B cell (primary cell): Measurements from ENCODE around the gene LUZP1. TPM values are rescaled to one million over a fixed set of nuclear protein-coding genes. Genes with fewer than 3 reads are reported as not detected.

Experiments used
- ATAC-seq: fragments of 200-7000 bp; cut with Tn5 transposase; one replicate; pipeline ENCODE4 v1.10.0; 2021; ENCODE audit warnings: low read depth, mild to moderate bottlenecking, moderate number of reproducible peaks, moderate library complexity
- CTCF ChIA-PET: fragments of 350-600 bp; sonication (Branson Sonifier 250); formaldehyde crosslinking; loops from one replicate; lab custom pipeline; 2021; ENCODE audit warnings: antibody characterized with exemption, inconsistent platforms; lab: Charles Lee
- POLR2A ChIA-PET: fragments of 350-600 bp; sonication (Branson Sonifier 250); formaldehyde crosslinking; loops from one replicate; lab custom pipeline; 2021; ENCODE audit warnings: antibody characterized with exemption; lab: Charles Lee
- DNase-seq: peaks from one replicate; pipeline ENCODE4 v3.0.0; 2013
- H2AFZ ChIP-seq: 2 replicates; pipeline ENCODE4 v1.6.1; 2012; ENCODE audit warnings: mild to moderate bottlenecking, low read depth, low read length; ENCODE audit not compliant: insufficient read depth, poor library complexity, severe bottlenecking
- H3K27ac ChIP-seq, 2 donors: 1 replicate in 1 of 2; 2 replicates in 1 of 2; pipeline ENCODE4 v1.5.1; 2012 to 2013; ENCODE audit warnings: low read length in 2 of 2, mild to moderate bottlenecking in 2 of 2, moderate library complexity in 1 of 2
- H3K27me3 ChIP-seq, 4 experiments: fragments of 200-600 bp in 1 of 4; sonication (generic) in 1 of 4; replicated peaks in 1 of 4; 1 replicate in 2 of 4; 2 replicates in 2 of 4; pipeline versions ENCODE4 v1.6.1 to v1.7.0; 2013 to 2016; ENCODE audit warnings: low read length in 3 of 4, mild to moderate bottlenecking in 2 of 4, mixed read lengths in 1 of 4, moderate library complexity in 1 of 4; ENCODE audit not compliant: insufficient read depth in 4 of 4, control insufficient read depth in 3 of 4; ENCODE audit errors: control extremely low read depth in 1 of 4
- H3K36me3 ChIP-seq, 2 experiments: replicated peaks in 1 of 2; 1 replicate in 1 of 2; 2 replicates in 1 of 2; pipeline versions ENCODE4 v1.6.1 to v1.7.1; 2013; ENCODE audit warnings: low read length in 1 of 2; ENCODE audit not compliant: insufficient read depth in 2 of 2, control insufficient read depth in 1 of 2; ENCODE audit errors: control extremely low read depth in 1 of 2, extremely low read depth in 1 of 2
- H3K4me1 ChIP-seq, 2 donors: fragments of 200-600 bp in 1 of 2; sonication (generic) in 1 of 2; 1 replicate in 1 of 2; 2 replicates in 1 of 2; pipeline versions ENCODE4 v1.5.1 to v1.6.1; 2013 to 2017; ENCODE audit warnings: low read length in 2 of 2; ENCODE audit not compliant: control insufficient read depth in 2 of 2, insufficient read depth in 2 of 2
- H3K4me2 ChIP-seq: replicated peaks from 2 replicates; pipeline ENCODE3; 2012; ENCODE audit warnings: mild to moderate bottlenecking, low read depth, low read length; ENCODE audit not compliant: poor library complexity, severe bottlenecking
- H3K4me3 ChIP-seq, 5 experiments: fragments of 200-600 bp in 1 of 5; sonication (generic) in 1 of 5; 1 replicate in 3 of 5; 2 replicates in 2 of 5; pipeline versions ENCODE4 v1.5.1 to v1.7.0; 2011 to 2016; ENCODE audit warnings: low read length in 4 of 5, mild to moderate bottlenecking in 4 of 5, low read depth in 2 of 5, control low read depth in 1 of 5, moderate library complexity in 1 of 5; ENCODE audit not compliant: insufficient read depth in 1 of 5; ENCODE audit errors: control extremely low read depth in 1 of 5, extremely low read depth in 1 of 5
- H3K79me2 ChIP-seq: fragments of 200-600 bp; sonication (generic); one replicate; pipeline ENCODE4 v1.6.0; 2016; ENCODE audit warnings: low read length; ENCODE audit not compliant: control insufficient read depth, insufficient read depth
- H3K9ac ChIP-seq: fragments of 200-600 bp; sonication (generic); 2 replicates; pipeline ENCODE4 v1.6.1; 2017; ENCODE audit warnings: mild to moderate bottlenecking, low read length, moderate library complexity
- H3K9me3 ChIP-seq, 3 donors: one replicate each; pipeline versions ENCODE4 v1.6.1 to v1.7.1; 2013; ENCODE audit warnings: low read length in 2 of 3; ENCODE audit not compliant: control insufficient read depth in 2 of 3, insufficient read depth in 1 of 3; ENCODE audit errors: control extremely low read depth in 1 of 3
- H4K20me1 ChIP-seq: 2 replicates; pipeline ENCODE4 v1.6.0; 2012; ENCODE audit warnings: mild to moderate bottlenecking, low read length; ENCODE audit not compliant: insufficient read depth, control insufficient read depth, poor library complexity, severe bottlenecking
- H3K27ac Mint-ChIP-seq: one replicate; pipeline ENCODE4 v1.8.0; 2021; ENCODE audit warnings: mixed read lengths
- H3K27me3 Mint-ChIP-seq: one replicate; pipeline ENCODE4 v1.8.0; 2021; ENCODE audit warnings: mixed read lengths
- H3K4me1 Mint-ChIP-seq: one replicate; pipeline ENCODE4 v1.8.0; 2021; ENCODE audit warnings: mixed read lengths
- H3K4me3 Mint-ChIP-seq: one replicate; pipeline ENCODE4 v1.8.0; 2021; ENCODE audit warnings: mixed read lengths
- H3K9me3 Mint-ChIP-seq: one replicate; pipeline ENCODE4 v1.8.0; 2022; ENCODE audit warnings: mixed read lengths; ENCODE audit not compliant: insufficient read depth
- EZH2 ChIP-seq: IDR thresholded peaks from 2 replicates; pipeline ENCODE4 v1.6.1; 2012; ENCODE audit warnings: borderline replicate concordance, low read depth, mild to moderate bottlenecking, moderate library complexity, low read length; ENCODE audit not compliant: insufficient read depth, poor library complexity, severe bottlenecking
- WGBS: methylation state at CpG from one replicate; pipeline ENCODE4 v1.1.5; 2013; ENCODE audit warnings: missing lambda C conversion rate; ENCODE audit not compliant: insufficient coverage; 5-methylcytosine and 5-hydroxymethylcytosine counted together
- intact Hi-C: fragments of 100-400 bp; cut with micrococcal nuclease; formaldehyde crosslinking; loops from one replicate; pipeline ENCODE4 v1.10.0; 2022
- polyA plus RNA-seq: library from polyadenylated mRNA; depleted of rRNA; stranded (reverse); fragments of >200 nt; gene quantifications from 2 replicates; pipeline ENCODE4 v1.2.3, GENCODE V29; 2012
- total RNA-seq, 2 donors: library from RNA; stranded (reverse); fragments of 120-200 nt in 1 of 2; gene quantifications; 1 replicate in 1 of 2; 2 replicates in 1 of 2; pipeline versions ENCODE4 v1.2.3 to v1.2.4, GENCODE V29; 2013 to 2022
- TF ChIP-seq, protein P1 (sequence below): fragments of 200-600 bp; IDR thresholded peaks from one replicate; pipeline ENCODE4 v1.8.0; 2022; ENCODE audit warnings: antibody characterized with exemption, mild to moderate bottlenecking

Gene LUZP1
- total and polyA plus RNA-seq, 2 donors (not counting 1 experiment from before 2014, with no cell fraction given): 2.0 to 12.9 TPM

- POLR2A ChIA-PET: interaction anchor here (0.5 to 0.9 kb wide), 5 partner anchors 70 to 1857 kb away, joined by 3 to 9 read pairs (median 4); partner anchors contain the start of gene HNRNPR
- Histone ChIP-seq H3K4me2 (peak overlapping the region; percentile 94), H3K79me2 (peaks cover 28% of the 10 kb centered on the region), H3K27ac (no peak overlapping the region), H4K20me1 (no peaks in the 10 kb centered on the region), H3K9me3 (peaks cover 0 to 6% (median 0%) of the 10 kb centered on the region in 3 donors), H3K36me3 (no peaks in the 10 kb centered on the region), H3K4me1 (peaks cover 19 to 23% of the 10 kb centered on the region in 2 donors), H3K9ac (peak overlapping the region; percentile 95), H3K27me3 (no peaks in the 10 kb centered on the region), H3K4me3 (peak overlapping the region in 4 of 5 experiments; percentile 68 to 99 (median 86)), H2AFZ (peak overlapping the region; percentile 94)
- no peak for DNase-seq
- peaks cover 25% of the 10 kb centered on the region for H3K4me1 Mint-ChIP-seq
- WGBS: 71% methylated on average over 8 of the region's 14 CpGs
- H3K27ac Mint-ChIP-seq: peak overlapping the region; percentile 80
- CTCF ChIA-PET: interaction anchor here (0.6 to 2.4 kb wide), 4 partner anchors 15 to 76 kb away, joined by 3 to 23 read pairs (median 6); no protein-coding TSS in a partner anchor
- H3K27me3 Mint-ChIP-seq: no peaks in the 10 kb centered on the region
- ATAC-seq: no peak
- intact Hi-C loops: loop anchor here (10.0 kb wide), 1 partner anchor 376 kb away; no protein-coding TSS in a partner anchor
- TF ChIP-seq EZH2: no peak
- TF ChIP-seq, protein P1, sequence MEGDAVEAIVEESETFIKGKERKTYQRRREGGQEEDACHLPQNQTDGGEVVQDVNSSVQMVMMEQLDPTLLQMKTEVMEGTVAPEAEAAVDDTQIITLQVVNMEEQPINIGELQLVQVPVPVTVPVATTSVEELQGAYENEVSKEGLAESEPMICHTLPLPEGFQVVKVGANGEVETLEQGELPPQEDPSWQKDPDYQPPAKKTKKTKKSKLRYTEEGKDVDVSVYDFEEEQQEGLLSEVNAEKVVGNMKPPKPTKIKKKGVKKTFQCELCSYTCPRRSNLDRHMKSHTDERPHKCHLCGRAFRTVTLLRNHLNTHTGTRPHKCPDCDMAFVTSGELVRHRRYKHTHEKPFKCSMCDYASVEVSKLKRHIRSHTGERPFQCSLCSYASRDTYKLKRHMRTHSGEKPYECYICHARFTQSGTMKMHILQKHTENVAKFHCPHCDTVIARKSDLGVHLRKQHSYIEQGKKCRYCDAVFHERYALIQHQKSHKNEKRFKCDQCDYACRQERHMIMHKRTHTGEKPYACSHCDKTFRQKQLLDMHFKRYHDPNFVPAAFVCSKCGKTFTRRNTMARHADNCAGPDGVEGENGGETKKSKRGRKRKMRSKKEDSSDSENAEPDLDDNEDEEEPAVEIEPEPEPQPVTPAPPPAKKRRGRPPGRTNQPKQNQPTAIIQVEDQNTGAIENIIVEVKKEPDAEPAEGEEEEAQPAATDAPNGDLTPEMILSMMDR: no peak
- peak overlapping the region; percentile 93 for H3K4me3 Mint-ChIP-seq
- no peaks in the 10 kb centered on the region for H3K9me3 Mint-ChIP-seq
These were observed 529 bp upstream of the LUZP1 start for GRCh38 chr1:23169195-23169575.

GRCh38 chr1:23168079-23168444 lies 594 bp downstream of the LUZP1 start:
- H3K4me2 ChIP-seq: peak overlapping the region; percentile 94
- POLR2A ChIA-PET: interaction anchor here (0.8 to 1.2 kb wide), 3 partner anchors 8 to 176 kb away, joined by 3 to 7 read pairs (median 4); partner anchors contain the start of gene HNRNPR
- under 1% methylated on average over 27 of the region's 49 CpGs for WGBS

More at GRCh38 chr1:23168079-23168444, 594 bp downstream of the LUZP1 start:
- H3K4me3 ChIP-seq: peak overlapping the region; percentile 68 to 99 (median 80)
- peak overlapping the region; percentile 95 for H3K9ac ChIP-seq
- H3K27me3 ChIP-seq: no peaks in the 10 kb centered on the region
- H3K9me3 Mint-ChIP-seq: no peaks in the 10 kb centered on the region
- intact Hi-C loops: loop anchor here (1.0 to 10.0 kb wide), 3 partner anchors 9 to 377 kb away; partner anchors contain the start of gene KDM1A
- ATAC-seq (peak; percentile 13), DNase-seq (no peak)
- peaks cover 0 to 6% (median 0%) of the 10 kb centered on the region in 3 donors for H3K9me3 ChIP-seq
- H3K27me3 Mint-ChIP-seq: no peaks in the 10 kb centered on the region
- H4K20me1 ChIP-seq: no peaks in the 10 kb centered on the region
- H3K4me1 Mint-ChIP-seq: peaks cover 25% of the 10 kb centered on the region
- peak overlapping the region; percentile 89 for H3K27ac Mint-ChIP-seq
- CTCF ChIA-PET: interaction anchor here (1.1 to 2.5 kb wide), 4 partner anchors 12 to 69 kb away, joined by 3 to 23 read pairs (median 12); no protein-coding TSS in a partner anchor
- H3K4me1 ChIP-seq: peaks cover 19 to 23% of the 10 kb centered on the region in 2 donors
- peak overlapping the region; percentile 94 for H2AFZ ChIP-seq
- no peaks in the 10 kb centered on the region for H3K36me3 ChIP-seq
- H3K79me2 ChIP-seq: peaks cover 35% of the 10 kb centered on the region
- peak overlapping the region; percentile 93 for H3K4me3 Mint-ChIP-seq
- TF ChIP-seq EZH2: no peak
- TF ChIP-seq, protein P1: no peak
- peak overlapping the region; percentile 32 to 69 for H3K27ac ChIP-seq
